Activated B cell treated with CpG ODN at 0.5 μM for 24 hours (primary cell): Measurements from ENCODE around the gene DEXI. TPM values are rescaled to one million over a fixed set of nuclear protein-coding genes. Genes with fewer than 3 reads are reported as not detected.

ENCODE experiments used
- ATAC-seq: fragments of 200-7000 bp; cut with Tn5 transposase; one replicate; pipeline ENCODE4 v1.10.0; 2021; ENCODE audit warnings: low read depth, mild to moderate bottlenecking, moderate library complexity
- CTCF ChIA-PET: fragments of 350-600 bp; sonication (Branson Sonifier 250); formaldehyde crosslinking; loops from one replicate; lab custom pipeline; 2021; ENCODE audit warnings: antibody characterized with exemption; lab: Charles Lee
- POLR2A ChIA-PET: fragments of 350-600 bp; sonication (Branson Sonifier 250); formaldehyde crosslinking; loops from one replicate; lab custom pipeline; 2021; ENCODE audit warnings: antibody characterized with exemption; lab: Charles Lee
- DNase-seq: peaks from one replicate; pipeline ENCODE4 v3.0.0; 2022
- H3K27ac Mint-ChIP-seq: one replicate; pipeline ENCODE4 v1.8.0; 2020; ENCODE audit warnings: mixed read lengths
- H3K27me3 Mint-ChIP-seq: one replicate; pipeline ENCODE4 v1.8.0; 2021; ENCODE audit warnings: mixed read lengths
- H3K36me3 Mint-ChIP-seq: one replicate; pipeline ENCODE4 v1.8.0; 2021; ENCODE audit warnings: low read depth, mixed read lengths
- H3K4me1 Mint-ChIP-seq: one replicate; pipeline ENCODE4 v1.8.0; 2021; ENCODE audit warnings: mixed read lengths
- H3K4me3 Mint-ChIP-seq: one replicate; pipeline ENCODE4 v1.8.0; 2020; ENCODE audit warnings: mild to moderate bottlenecking, mixed read lengths
- H3K9me3 Mint-ChIP-seq: one replicate; pipeline ENCODE4 v1.8.0; 2020; ENCODE audit warnings: mixed read lengths
- CTCF ChIP-seq: fragments of 200-600 bp; IDR thresholded peaks from one replicate; pipeline ENCODE4 v1.8.0; 2022; ENCODE audit warnings: antibody characterized with exemption, mild to moderate bottlenecking
- intact Hi-C: fragments of 100-400 bp; cut with micrococcal nuclease; formaldehyde crosslinking; loops from one replicate; pipeline ENCODE4 v1.15.1; 2024
- total RNA-seq: library from RNA; stranded (reverse); gene quantifications from 2 replicates; pipeline ENCODE4 v1.2.3, GENCODE V29; 2022

The DEXI gene
- total RNA-seq, 1 donor from 2014 or later = 18.0 TPM

- no peak for TF ChIP-seq CTCF
- H3K4me3 Mint-ChIP-seq = peak overlapping the region; percentile 90
- DNase-seq (no peak), ATAC-seq (no peak)
- no peaks in the 10 kb centered on the region for H3K9me3 Mint-ChIP-seq
- POLR2A ChIA-PET = interaction anchor here (0.5 to 2.5 kb wide), 13 partner anchors 8 to 733 kb away, joined by 3 to 14 read pairs (median 5); no protein-coding TSS in a partner anchor
- H3K27ac Mint-ChIP-seq = peak overlapping the region; percentile 81
- CTCF ChIA-PET = interaction anchor here (1.0 to 1.3 kb wide), 3 partner anchors 8 to 314 kb away, joined by 3 to 6 read pairs (median 4); no protein-coding TSS in a partner anchor
- H3K36me3 Mint-ChIP-seq = peaks cover 18% of the 10 kb centered on the region
- peaks cover 91% of the 10 kb centered on the region for H3K4me1 Mint-ChIP-seq
- intact Hi-C loops = loop anchor here (10.0 kb wide), 2 partner anchors 647 to 1863 kb away; partner anchors contain the start of gene CPPED1
- no peaks in the 10 kb centered on the region for H3K27me3 Mint-ChIP-seq
Observed at GRCh38 chr16:10941127-10941933, 938 bp downstream of the DEXI start.

GRCh38 chr16:10940501-10941079, 1.7 kb downstream of the DEXI start:
- Mint-ChIP-seq H3K4me1 (peaks cover 91% of the 10 kb centered on the region), H3K27ac (peak overlapping the region; percentile 81), H3K27me3 (no peaks in the 10 kb centered on the region), H3K9me3 (no peaks in the 10 kb centered on the region), H3K4me3 (peak overlapping the region; percentile 90), H3K36me3 (peaks cover 25% of the 10 kb centered on the region)
- DNase-seq (no peak), ATAC-seq (no peak)
- no peak for TF ChIP-seq CTCF
- POLR2A ChIA-PET = interaction anchor here (0.5 to 2.5 kb wide), 12 partner anchors 8 to 1849 kb away, joined by 3 to 14 read pairs (median 4); partner anchors contain the start of genes HAPSTR1 and NUBP1
- CTCF ChIA-PET = interaction anchor here (1.0 to 1.3 kb wide), 4 partner anchors 9 to 315 kb away, joined by 3 to 6 read pairs (median 4); no protein-coding TSS in a partner anchor
- intact Hi-C loops = loop anchor here (10.0 kb wide), 2 partner anchors 646 to 1864 kb away; partner anchors contain the start of gene CPPED1

- no peak for DNase-seq
- peaks cover 90% of the 10 kb centered on the region for H3K4me1 Mint-ChIP-seq
- no peaks in the 10 kb centered on the region for H3K9me3 Mint-ChIP-seq
- H3K27me3 Mint-ChIP-seq = no peaks in the 10 kb centered on the region
- CTCF ChIA-PET = interaction anchor here (0.6 to 1.0 kb wide), 2 partner anchors 21 to 418 kb away, joined by 4 read pairs; no protein-coding TSS in a partner anchor
- no peak for ATAC-seq
- peak overlapping the region; percentile 90 for H3K4me3 Mint-ChIP-seq
- POLR2A ChIA-PET = interaction anchor here (0.5 to 1.8 kb wide), 8 partner anchors 7 to 1849 kb away, joined by 3 to 9 read pairs (median 4); partner anchors contain the start of genes HAPSTR1 and NUBP1
- H3K36me3 Mint-ChIP-seq = peaks cover 30% of the 10 kb centered on the region
- intact Hi-C loops = loop anchor here (10.0 kb wide), 2 partner anchors 645 to 1865 kb away; partner anchors contain the start of gene CPPED1
- H3K27ac Mint-ChIP-seq = peak overlapping the region; percentile 81
- no peak for TF ChIP-seq CTCF
Observed at GRCh38 chr16:10939649-10940234, 2.5 kb downstream of the DEXI start.

- no peak for TF ChIP-seq CTCF
- CTCF ChIA-PET = interaction anchor here (0.6 to 1.0 kb wide), 3 partner anchors 10 to 417 kb away, joined by 3 to 4 read pairs (median 4); no protein-coding TSS in a partner anchor
- no peaks in the 10 kb centered on the region for H3K27me3 Mint-ChIP-seq
- ATAC-seq (no peak), DNase-seq (no peak)
- POLR2A ChIA-PET = interaction anchor here (0.5 to 2.2 kb wide), 11 partner anchors 11 to 361 kb away, joined by 3 to 15 read pairs (median 3); partner anchors contain the start of gene NUBP1
- H3K4me3 Mint-ChIP-seq = peak overlapping the region; percentile 90
- intact Hi-C loops = no loop called here
- H3K4me1 Mint-ChIP-seq = peaks cover 86% of the 10 kb centered on the region
- H3K36me3 Mint-ChIP-seq = peaks cover 36% of the 10 kb centered on the region
- no peaks in the 10 kb centered on the region for H3K9me3 Mint-ChIP-seq
- H3K27ac Mint-ChIP-seq = peak overlapping the region; percentile 81
Observed at GRCh38 chr16:10938796-10939648, 3.2 kb downstream of the DEXI start.
